ENCODE results near the gene PLA2G4F.

DNA sequence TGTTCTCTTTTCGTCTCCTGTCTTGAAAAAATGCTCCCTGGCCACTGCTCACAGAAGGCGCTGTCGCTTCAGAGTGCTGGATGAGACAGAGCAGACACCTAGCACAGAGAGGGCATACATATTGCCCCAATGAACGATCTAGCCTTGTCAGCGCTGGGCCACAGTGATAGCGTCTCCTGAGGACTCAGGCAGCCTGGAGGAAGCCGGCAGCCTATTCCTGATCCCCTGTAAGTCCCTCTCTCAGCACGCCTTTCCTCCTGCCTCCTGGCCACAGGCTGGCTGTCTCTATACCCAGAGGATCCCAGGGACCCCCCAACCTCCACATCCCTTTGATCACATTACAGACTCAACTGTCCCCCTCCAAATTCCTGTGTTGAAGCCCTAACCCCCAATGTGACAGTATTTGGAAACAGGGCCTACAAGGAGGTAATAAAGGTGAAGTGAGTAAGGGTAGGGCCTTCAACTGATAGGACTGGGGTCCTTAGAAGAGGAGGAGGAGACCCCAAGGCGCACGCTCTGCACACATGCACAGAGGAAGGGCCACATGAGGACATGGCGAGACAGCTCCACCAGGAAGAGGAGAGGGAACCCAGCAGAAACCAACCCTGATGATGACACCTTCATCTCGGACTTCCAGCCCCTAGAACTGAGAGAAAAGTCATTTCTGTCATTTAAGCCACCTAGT, 7.5 kb downstream of the PLA2G4F start:
- TF ChIP-seq POLR2AphosphoS5 (IDR thresholded peaks at IDR 0.05) (no peak), POLR2A (IDR thresholded peaks at IDR 0.05) (no peak)
